Measurements from ENCODE around the gene RNF152.
A peak's percentile ranks its signal among the peaks of the same experiment; 100 is the strongest.
"Not testable (repeated sequence)": the region's sequence is repeated elsewhere in the genome, so short reads cannot be mapped to it uniquely, and the experiment has no call there.

The RNF152 gene

DNA sequence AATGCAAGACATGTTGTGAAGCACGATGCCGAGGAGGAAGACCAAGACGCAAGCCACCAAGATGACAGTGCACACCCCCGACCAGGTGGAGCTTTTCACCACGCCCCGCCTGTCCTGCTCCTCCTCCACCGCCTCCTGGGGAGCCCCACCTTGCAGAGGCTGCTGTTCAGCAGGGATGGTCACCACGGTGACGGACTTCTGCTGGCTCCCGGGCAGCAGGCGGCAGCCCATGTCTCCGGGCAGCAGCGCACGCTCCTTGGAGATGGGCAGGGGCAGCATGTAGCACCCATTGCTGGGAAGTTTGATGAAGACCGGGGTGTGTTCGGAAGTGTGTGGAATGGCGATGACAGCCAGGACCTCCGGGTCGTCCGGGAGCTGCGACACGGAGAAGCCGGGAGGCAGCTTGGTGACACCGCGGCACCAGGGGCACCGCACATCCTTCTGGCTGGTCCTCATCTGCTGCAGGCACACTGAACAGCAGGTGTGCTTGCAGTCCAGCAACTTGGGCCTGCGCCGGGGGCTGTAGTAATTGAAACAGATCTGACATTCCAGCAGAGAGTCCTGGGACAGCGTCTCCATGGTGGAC, 76.8 kb downstream of the RNF152 start:
- no peak for DNase-seq

DNA sequence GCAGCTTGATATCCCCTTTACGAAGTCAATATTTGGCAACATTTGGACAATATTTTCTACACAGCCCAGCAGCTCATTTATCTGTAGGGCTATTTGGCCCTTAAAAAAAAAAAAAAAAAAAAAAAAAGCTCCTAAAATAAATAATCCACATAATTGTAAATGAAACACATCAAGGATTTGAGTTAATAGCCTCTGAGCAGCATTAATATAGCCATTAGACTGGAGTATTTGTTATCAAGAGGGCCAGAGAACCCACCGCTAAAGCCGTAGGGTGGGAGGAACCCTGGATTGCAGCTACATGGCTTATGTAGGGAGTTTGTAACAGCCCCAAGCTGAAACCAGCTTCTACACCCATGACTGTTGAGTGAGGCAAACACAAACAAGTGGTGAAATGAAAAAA, 84.5 kb downstream of the RNF152 start:
- no peak for DNase-seq

DNA sequence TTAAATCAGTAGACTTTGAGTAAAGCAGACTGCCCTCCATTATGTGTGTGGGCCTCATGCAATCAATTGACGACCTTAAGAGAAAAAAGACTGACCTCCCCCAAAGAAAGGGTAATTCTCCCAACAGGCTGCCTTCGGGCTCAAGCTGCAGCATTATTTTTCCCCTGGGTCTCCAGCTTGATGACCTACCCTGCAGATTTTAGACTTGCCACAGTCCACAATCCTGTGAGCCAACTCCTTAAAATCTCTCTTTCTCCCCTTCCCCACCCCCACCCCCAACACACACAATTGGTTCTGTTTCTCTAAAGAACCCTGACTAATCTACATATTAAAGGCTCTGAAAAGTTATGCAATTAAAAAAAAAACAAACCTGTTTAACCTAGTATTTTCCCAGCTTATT, 89.4 kb downstream of the RNF152 start:
- DNase-seq: no peak

DNA sequence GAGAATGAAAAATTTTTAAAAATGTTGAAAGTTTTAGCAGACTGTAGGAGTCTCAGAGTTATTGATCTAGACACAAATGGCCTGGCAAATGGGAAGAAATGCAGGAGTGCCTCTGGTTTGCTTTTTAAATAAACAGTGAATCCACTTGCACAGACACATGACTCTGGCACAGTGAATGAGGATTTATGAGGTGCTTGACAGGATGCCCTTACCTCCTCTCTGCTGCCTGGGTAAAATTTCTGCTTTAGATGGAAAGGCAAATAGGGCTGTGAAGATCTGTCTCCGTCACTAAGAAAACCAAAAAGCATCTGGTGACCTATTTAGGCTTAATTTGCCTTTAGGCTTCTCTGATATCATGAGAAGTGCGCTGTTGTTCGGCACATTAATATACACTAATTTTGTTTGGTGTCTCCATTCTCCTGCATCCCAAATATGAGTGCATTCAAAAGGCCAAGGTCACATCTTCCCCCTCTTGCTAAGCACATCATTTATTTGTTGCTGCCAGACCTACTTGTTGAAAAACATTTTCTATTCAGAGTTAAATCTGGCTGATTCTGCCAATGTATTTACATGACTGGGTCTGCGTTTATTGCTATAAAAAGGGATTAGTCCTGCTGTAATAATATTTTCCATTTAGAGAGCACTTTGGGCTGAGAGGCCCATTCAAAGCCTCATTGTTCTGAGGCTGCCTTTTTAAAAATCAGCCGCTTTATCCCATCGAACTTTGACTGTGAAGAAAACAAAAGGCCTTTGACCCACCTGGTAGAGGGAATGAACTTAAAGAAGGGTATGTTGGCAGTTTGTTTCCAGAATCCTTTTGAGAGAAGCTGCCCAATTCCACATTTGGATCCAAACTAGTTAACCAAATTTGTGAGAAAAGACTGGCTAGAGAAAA, 94.9 kb downstream of the RNF152 start:
- DNase-seq: no peak

DNA sequence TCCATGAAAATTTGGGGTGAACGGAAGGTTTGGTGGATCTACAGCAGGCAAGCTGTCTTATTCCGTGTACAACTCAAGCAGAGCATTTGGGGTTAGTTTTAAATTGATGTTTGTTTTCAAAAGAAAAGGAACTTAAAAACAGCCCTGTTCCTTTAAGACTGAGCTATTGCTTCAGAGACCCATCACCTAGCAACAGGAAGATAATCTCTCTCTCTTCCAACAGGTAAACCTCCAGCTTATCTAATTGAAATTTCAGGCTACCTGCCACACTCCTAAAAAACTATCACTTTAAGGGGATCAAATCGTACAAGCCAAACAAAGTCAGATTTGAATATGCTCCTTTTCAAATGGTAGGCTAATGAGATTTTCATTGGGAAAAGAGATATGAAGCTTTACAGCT, 101.8 kb downstream of the RNF152 start:
- DNase-seq: no peak

DNA sequence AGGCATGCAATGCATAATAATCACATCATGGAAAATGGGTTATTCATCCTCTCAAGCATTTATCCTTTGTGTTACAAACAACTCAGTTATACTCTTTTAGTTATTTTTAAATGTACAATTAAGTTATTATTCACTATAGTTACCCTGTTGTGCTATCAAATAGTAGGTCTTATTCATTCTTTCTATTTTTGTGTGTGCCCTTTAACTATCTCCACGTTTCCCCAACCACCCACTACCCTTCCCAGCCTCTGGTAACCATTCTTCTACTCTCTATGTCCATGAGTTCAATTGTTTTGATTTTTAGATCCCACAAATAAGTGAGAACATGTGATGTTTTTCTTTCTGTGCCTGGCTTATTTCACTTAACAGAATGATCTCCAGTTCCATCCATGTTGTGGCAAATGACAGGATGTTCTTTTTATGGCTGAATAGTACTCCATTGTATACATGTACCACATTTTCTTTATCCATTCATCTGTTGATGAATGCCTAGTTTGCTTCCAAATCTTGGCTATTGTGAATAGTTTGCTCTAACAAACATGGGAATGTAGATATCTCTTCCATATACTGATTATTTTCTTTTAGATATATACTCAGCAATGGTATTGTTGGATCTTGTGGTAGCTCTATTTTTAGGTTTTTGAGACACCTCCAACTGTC, 105.7 kb downstream of the RNF152 start:
- DNase-seq: not testable (repeated sequence)

DNA sequence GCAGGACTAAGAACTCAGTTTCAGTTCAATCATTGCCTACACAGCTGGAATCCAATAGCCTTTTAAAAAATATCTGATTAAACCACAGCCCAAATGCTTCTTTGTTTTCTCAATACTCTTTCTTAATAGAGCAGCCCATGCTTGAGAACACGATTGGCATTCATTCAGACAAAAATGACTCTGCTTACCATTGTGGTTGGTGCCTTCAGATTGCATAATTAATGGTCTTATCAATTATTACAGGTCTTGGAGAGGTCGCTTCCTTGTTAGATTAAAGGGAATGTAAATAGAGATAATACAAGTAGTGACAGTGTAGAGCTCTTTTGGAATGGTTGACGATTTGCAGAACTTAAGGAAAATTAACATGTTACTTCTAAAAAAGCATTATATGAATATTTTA, 107.2 kb downstream of the RNF152 start:
- peak; percentile 52 for DNase-seq

DNA sequence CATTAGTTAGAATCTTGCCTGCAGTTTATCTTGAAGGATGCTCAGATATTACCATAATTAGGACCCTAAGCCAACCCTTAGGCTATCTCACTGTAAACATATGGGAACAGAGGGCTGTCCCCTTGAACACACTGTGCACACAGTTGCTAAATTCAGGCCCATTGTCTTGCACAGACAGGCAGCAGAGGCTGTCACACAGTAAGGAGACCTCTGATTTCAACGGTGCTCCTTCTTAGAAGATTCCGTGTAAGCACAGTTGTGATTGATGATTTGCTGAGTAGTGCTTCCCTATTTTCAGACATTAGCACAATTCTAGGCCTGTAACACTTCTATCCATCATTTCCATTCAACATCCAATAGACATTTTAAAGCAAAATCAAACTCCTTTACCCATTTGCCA, 108.0 kb downstream of the RNF152 start:
- DNase-seq: no peak

DNA sequence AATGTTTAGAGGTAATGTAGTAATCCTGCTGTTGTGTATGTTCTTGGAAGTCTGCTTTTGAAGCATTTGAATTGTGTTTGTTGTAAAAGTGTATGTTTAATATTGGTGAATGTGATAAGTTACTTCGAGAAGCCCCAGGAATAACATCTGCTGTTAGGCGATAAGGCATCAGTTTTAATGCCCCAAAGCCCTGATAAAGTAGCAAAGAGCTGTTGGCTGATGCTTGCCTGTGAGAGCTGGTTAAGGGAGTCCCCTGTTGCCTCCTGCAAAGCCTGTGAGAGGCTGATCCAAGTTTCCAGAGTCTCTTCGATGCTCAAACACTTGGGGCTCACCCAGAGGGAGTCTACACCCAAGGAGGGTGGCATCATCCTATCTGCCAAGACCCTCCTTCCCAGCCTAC, 110.3 kb downstream of the RNF152 start:
- DNase-seq: peak; percentile 20

DNA sequence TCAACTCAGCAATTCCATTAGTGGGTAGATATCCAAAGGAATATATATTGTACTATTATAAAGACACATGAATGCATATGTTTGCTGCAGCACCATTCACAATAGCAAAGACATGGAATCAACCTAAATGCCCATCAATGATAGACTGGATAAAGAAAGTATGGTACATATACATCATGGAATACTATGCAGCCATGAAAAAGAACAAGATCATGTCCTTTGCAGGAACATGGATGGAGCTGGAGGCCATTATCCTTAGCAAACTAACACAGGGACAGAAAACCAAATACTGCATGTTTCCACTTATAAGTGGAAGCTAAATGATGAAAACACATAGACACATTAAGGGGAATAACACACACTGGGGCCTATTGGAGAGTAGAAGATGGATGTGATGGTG, 116.6 kb downstream of the RNF152 start:
- DNase-seq: not testable (repeated sequence)

DNA sequence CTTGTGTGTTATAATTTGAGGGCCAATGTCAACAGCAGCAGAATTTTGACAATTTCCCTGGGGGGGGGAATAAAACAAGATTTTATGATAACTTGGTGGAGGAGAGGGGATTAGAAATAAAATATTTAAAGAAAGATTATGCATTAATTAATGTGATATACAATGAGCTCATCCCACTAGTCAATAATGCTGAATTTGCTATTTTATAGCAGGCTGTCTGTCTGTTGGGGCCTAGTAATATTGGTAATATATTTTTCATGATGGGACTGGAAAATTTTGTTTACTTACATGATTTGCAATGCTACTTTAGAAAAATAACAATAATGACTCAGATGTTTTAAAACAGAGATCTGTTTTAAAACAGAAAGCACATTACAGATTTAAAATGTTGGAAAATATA, 118.0 kb downstream of the RNF152 start:
- no peak for DNase-seq

DNA sequence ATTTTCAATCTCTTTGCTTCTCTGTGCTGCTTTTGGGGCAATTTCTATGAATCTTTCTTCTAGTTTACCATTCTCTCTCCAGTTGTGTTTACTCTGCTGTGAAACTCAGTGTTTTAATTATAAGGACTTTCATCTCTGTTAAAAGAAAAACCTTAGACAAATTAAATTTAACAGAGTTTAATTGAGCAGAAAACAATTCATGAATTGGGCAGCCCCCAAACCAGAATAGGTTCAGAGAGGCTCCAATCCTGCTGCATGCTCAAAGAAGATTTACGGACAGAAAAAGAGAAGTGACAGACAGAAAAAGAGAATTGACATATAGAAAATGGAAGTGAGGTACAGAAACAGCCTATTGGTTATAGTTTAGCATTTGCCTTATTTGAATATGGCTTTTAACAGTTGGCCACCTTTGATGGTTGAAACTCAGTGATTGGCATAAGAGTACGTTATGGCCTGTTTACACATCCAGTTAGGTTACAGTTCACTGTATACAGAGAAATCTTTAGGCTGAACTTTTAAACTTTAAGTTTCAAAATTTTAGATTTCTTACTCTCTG, 120.4 kb downstream of the RNF152 start:
- no peak for DNase-seq

DNA sequence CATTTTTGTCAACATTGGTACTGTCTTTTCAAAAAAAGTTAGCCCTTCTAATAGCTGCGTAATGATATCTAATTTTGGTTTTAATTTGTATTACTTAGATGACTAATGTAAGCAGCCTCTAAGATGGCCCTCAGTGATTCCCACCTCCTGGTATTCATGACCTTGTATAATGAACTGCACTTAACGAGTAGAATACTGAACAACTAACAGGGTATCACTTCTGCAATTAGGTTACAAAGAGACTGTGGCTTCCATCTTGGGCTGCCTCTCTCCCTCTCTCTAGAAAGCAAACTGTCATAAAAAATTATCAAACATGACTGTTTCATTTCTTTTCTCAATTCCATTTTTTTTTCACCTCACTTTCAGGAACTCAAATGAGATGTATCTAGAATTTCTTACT, 120.9 kb downstream of the RNF152 start:
- no peak for DNase-seq

DNA sequence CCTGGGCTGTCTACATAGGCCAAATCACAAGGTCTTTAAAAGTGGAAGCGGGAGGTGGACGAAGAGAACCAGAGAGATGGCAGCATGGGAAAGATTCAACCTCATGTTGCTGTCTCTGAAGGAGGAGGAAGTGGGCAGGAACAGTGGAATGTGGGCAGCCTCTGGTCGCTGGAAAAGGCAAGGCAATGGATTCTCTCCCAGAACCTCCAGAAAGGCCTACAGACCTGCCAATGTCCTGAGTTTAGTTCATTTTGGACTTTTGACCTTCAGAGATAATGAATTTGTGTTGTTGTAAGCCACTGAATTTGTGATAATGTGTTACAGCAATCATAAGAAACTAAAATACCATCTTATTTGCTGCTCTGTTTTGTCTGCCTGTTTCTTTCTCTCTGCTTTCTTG, 122.5 kb downstream of the RNF152 start:
- DNase-seq: no peak

DNA sequence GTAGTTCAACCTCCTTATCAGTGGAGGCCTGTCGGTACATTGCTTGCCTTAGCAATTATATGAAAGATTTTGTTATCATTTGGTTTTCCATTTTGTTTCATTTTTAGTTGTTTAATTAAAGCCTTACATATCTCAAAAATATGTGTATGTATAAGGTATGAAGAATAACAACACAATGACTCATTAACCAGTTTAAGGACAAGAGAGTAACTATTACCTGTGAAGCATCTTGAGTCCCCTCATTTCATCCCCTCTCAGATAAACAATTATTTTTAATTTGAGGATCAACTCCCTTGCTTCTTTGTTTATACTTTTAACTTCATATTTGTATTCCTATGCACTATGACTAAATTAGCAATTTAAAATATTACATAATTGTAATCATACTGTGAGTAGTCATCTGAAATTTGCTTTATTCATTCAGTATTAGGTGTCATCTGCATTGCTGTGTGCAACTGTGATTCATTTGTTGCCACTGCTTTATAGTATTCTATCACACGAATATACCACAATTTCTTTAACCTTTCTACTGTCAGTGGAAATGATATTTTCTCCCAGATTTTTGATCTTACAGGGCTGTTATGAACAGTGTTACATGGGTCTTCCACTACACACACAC, 126.4 kb downstream of the RNF152 start:
- DNase-seq: no peak

DNA sequence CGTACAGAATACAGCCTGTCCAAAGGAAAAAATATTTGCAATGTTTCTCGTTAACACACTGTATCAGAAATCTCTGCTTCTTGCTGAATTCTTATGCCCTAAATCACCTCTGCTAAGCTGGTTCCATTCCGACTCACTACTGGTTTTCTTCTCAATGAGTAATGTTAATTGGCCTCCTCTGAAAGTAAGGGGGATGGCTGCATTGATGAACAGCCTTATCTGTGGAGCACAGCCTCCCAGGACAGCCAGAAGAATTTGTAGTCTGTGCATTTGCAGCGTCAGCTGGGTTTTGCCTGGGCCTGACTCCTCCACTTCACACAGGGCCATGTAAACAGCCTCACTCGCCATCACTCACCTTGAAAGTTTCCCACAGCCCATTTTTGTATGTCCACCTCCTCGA, 127.7 kb downstream of the RNF152 start:
- DNase-seq: peak; percentile 17

DNA sequence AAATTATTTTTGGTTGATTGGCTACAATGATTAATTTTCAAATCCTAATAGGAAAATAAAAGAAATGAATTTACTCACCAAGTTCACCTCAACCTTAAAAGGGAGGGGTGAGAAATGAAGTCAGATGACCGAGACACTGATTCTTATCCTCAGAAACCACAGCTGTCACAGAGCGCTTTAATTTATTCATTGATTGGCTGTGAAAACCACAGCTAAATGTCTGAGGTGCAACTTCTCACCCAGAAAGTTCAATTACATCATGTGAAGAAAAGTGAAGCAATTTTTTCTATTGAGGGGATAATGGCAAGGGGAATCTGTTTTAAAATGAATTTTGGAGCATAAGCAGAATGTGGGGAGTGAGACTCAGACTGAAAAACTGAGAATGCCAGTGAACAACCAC, 128.4 kb downstream of the RNF152 start:
- peak; percentile 40 for DNase-seq

DNA sequence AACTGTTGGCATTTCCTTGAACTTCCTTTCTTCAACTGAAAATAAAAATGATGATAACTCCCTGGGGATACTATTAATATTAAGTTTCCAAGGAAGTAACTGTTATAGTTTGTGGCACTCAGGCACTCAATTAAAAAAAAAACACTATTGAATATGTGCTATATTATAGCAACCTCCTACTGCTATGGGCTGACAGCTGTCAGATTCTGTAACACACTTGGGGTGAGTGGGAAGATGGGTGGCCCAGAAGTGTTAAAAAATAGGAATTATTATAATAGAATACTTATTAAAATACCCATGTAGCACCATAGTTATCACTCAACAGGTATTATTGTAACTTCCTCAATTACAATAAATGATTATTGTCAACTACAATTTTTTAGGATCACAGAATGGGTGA, 130.9 kb downstream of the RNF152 start:
- no peak for DNase-seq

Data from hematopoietic multipotent progenitor cell treated with erythropoietin and hydrocortisone succinate and interleukin-3 and kit ligand, for 6 days (in vitro differentiated cells).